GM12878 (cell line): ENCODE data around the gene FUBP1.

Source experiments
- ATF3 ChIP-seq: IDR thresholded peaks from 2 replicates; pipeline ENCODE4 v1.6.1; 2011; ENCODE audit warnings: low read depth, mild to moderate bottlenecking, low read length, moderate library complexity, borderline replicate concordance; ENCODE audit errors: extremely low read depth
- HDAC6 ChIP-seq: fragments of 200-600 bp; sonication (generic); IDR thresholded peaks from one replicate; pipeline ENCODE4 v1.8.0; 2017; ENCODE audit warnings: antibody characterized with exemption; ENCODE audit not compliant: unreplicated experiment
- JUND ChIP-seq: IDR thresholded peaks from 2 replicates; pipeline ENCODE4 v1.6.1; 2012; ENCODE audit warnings: low read depth, mild to moderate bottlenecking, low read length, improper control_type of control experiment, moderate library complexity
- POLR2AphosphoS5 ChIP-seq: IDR thresholded peaks from 2 replicates; pipeline ENCODE4 v1.6.1; 2011; ENCODE audit warnings: mild to moderate bottlenecking, low read length, inconsistent platforms
- SPI1 ChIP-seq: IDR thresholded peaks from 2 replicates; pipeline ENCODE4 v1.6.1; 2011; ENCODE audit warnings: low read depth, mild to moderate bottlenecking, low read length, moderate library complexity, borderline replicate concordance; ENCODE audit not compliant: insufficient read depth
- SUPT20H ChIP-seq: IDR thresholded peaks from 2 replicates; pipeline ENCODE4 v1.6.1; 2011; ENCODE audit warnings: low read depth, mild to moderate bottlenecking, low read length, moderate library complexity, borderline replicate concordance; ENCODE audit not compliant: control insufficient read depth
- TCF7 ChIP-seq: IDR thresholded peaks from 2 replicates; pipeline ENCODE4 v1.6.1; 2014; ENCODE audit warnings: antibody characterized with exemption, borderline replicate concordance
- YBX1 ChIP-seq: fragments of 450-650 bp; IDR thresholded peaks from 2 replicates; pipeline ENCODE4 v1.6.1; 2016; ENCODE audit warnings: antibody characterized with exemption
- TF ChIP-seq, protein P1 (sequence below), 3 experiments: IDR thresholded peaks in 2 of 3; conservative IDR thresholded peaks in 1 of 3; 2 replicates each; pipeline ENCODE4 v1.5.1; 2011; ENCODE audit warnings: low read depth in 3 of 3, low read length in 3 of 3, mild to moderate bottlenecking in 3 of 3, control low read depth in 2 of 3, moderate library complexity in 2 of 3, inconsistent platforms in 1 of 3, mixed read lengths in 1 of 3; ENCODE audit not compliant: control insufficient read depth in 2 of 3, insufficient read depth in 1 of 3; ENCODE audit errors: extremely low read depth in 1 of 3

DNA sequence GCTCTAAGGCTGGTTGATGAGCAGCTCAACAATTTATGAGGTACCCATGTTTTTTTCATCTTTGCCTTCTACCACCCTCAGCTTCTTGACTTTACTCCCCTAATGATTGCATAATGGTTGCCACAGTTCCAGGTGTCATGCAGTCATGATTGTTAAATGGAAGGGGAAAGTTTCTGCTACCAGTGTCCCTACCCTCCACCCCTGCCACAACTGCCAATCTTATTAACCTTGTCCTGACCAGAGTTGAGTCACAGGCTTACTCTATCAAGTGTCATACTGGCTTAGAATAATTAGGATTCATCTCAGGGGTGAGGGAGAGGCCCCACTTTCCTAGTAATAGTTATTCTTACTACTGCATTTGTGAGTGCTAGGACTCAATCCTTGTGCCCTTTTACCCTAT is 7.9 kb upstream of the FUBP1 start:
- TF ChIP-seq HDAC6 (no peak), SUPT20H (no peak), POLR2AphosphoS5 (no peak), JUND (no peak), YBX1 (no peak), TCF7 (no peak), ATF3 (no peak), SPI1 (no peak)
- TF ChIP-seq, protein P1, sequence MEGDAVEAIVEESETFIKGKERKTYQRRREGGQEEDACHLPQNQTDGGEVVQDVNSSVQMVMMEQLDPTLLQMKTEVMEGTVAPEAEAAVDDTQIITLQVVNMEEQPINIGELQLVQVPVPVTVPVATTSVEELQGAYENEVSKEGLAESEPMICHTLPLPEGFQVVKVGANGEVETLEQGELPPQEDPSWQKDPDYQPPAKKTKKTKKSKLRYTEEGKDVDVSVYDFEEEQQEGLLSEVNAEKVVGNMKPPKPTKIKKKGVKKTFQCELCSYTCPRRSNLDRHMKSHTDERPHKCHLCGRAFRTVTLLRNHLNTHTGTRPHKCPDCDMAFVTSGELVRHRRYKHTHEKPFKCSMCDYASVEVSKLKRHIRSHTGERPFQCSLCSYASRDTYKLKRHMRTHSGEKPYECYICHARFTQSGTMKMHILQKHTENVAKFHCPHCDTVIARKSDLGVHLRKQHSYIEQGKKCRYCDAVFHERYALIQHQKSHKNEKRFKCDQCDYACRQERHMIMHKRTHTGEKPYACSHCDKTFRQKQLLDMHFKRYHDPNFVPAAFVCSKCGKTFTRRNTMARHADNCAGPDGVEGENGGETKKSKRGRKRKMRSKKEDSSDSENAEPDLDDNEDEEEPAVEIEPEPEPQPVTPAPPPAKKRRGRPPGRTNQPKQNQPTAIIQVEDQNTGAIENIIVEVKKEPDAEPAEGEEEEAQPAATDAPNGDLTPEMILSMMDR (IDR thresholded peaks at IDR 0.05 in 2 of 3, conservative IDR thresholded peaks at IDR 0.05 in 1 of 3; ENCODE audit: control insufficient read depth in 2 of 3, extremely low read depth in 1 of 3, insufficient read depth in 1 of 3, low read depth in 3 of 3, low read length in 3 of 3) = no peak
